ENCODE results near the gene PNLDC1. TPM values are rescaled to one million over a fixed set of nuclear protein-coding genes. Genes with fewer than 3 reads are reported as not detected.

Gene PNLDC1
- total and polyA plus RNA-seq, 9 of the 15 experiments (the other 6 are each of a cell fraction or from before 2014, with no cell fraction given): 0.12 TPM; not detected in 8

GRCh38 chr6:159762681-159763293 lies 37.3 kb upstream of the PNLDC1 start (continued):
- TF ChIP-seq HDAC1 (IDR thresholded peaks at IDR 0.05): peak in 1 of 2 experiments; percentile 15; a peak in 2 of 4 replicates
- peak; percentile 78; the same call in 1 of the 2 replicates for TF ChIP-seq CBFB (CRISPR knock-in tag; IDR thresholded peaks at IDR 0.05)
- 0 out of 2 replicates have a peak, but pooled peaks have one; percentile 1 for TF ChIP-seq USF1 (CRISPR knock-in tag; IDR thresholded peaks at IDR 0.05)
- TF ChIP-seq, protein P1, sequence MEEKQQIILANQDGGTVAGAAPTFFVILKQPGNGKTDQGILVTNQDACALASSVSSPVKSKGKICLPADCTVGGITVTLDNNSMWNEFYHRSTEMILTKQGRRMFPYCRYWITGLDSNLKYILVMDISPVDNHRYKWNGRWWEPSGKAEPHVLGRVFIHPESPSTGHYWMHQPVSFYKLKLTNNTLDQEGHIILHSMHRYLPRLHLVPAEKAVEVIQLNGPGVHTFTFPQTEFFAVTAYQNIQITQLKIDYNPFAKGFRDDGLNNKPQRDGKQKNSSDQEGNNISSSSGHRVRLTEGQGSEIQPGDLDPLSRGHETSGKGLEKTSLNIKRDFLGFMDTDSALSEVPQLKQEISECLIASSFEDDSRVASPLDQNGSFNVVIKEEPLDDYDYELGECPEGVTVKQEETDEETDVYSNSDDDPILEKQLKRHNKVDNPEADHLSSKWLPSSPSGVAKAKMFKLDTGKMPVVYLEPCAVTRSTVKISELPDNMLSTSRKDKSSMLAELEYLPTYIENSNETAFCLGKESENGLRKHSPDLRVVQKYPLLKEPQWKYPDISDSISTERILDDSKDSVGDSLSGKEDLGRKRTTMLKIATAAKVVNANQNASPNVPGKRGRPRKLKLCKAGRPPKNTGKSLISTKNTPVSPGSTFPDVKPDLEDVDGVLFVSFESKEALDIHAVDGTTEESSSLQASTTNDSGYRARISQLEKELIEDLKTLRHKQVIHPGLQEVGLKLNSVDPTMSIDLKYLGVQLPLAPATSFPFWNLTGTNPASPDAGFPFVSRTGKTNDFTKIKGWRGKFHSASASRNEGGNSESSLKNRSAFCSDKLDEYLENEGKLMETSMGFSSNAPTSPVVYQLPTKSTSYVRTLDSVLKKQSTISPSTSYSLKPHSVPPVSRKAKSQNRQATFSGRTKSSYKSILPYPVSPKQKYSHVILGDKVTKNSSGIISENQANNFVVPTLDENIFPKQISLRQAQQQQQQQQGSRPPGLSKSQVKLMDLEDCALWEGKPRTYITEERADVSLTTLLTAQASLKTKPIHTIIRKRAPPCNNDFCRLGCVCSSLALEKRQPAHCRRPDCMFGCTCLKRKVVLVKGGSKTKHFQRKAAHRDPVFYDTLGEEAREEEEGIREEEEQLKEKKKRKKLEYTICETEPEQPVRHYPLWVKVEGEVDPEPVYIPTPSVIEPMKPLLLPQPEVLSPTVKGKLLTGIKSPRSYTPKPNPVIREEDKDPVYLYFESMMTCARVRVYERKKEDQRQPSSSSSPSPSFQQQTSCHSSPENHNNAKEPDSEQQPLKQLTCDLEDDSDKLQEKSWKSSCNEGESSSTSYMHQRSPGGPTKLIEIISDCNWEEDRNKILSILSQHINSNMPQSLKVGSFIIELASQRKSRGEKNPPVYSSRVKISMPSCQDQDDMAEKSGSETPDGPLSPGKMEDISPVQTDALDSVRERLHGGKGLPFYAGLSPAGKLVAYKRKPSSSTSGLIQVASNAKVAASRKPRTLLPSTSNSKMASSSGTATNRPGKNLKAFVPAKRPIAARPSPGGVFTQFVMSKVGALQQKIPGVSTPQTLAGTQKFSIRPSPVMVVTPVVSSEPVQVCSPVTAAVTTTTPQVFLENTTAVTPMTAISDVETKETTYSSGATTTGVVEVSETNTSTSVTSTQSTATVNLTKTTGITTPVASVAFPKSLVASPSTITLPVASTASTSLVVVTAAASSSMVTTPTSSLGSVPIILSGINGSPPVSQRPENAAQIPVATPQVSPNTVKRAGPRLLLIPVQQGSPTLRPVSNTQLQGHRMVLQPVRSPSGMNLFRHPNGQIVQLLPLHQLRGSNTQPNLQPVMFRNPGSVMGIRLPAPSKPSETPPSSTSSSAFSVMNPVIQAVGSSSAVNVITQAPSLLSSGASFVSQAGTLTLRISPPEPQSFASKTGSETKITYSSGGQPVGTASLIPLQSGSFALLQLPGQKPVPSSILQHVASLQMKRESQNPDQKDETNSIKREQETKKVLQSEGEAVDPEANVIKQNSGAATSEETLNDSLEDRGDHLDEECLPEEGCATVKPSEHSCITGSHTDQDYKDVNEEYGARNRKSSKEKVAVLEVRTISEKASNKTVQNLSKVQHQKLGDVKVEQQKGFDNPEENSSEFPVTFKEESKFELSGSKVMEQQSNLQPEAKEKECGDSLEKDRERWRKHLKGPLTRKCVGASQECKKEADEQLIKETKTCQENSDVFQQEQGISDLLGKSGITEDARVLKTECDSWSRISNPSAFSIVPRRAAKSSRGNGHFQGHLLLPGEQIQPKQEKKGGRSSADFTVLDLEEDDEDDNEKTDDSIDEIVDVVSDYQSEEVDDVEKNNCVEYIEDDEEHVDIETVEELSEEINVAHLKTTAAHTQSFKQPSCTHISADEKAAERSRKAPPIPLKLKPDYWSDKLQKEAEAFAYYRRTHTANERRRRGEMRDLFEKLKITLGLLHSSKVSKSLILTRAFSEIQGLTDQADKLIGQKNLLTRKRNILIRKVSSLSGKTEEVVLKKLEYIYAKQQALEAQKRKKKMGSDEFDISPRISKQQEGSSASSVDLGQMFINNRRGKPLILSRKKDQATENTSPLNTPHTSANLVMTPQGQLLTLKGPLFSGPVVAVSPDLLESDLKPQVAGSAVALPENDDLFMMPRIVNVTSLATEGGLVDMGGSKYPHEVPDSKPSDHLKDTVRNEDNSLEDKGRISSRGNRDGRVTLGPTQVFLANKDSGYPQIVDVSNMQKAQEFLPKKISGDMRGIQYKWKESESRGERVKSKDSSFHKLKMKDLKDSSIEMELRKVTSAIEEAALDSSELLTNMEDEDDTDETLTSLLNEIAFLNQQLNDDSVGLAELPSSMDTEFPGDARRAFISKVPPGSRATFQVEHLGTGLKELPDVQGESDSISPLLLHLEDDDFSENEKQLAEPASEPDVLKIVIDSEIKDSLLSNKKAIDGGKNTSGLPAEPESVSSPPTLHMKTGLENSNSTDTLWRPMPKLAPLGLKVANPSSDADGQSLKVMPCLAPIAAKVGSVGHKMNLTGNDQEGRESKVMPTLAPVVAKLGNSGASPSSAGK (IDR thresholded peaks at IDR 0.05): peak; percentile 42; the same call in 1 of the 2 replicates
- TF ChIP-seq, protein P2, sequence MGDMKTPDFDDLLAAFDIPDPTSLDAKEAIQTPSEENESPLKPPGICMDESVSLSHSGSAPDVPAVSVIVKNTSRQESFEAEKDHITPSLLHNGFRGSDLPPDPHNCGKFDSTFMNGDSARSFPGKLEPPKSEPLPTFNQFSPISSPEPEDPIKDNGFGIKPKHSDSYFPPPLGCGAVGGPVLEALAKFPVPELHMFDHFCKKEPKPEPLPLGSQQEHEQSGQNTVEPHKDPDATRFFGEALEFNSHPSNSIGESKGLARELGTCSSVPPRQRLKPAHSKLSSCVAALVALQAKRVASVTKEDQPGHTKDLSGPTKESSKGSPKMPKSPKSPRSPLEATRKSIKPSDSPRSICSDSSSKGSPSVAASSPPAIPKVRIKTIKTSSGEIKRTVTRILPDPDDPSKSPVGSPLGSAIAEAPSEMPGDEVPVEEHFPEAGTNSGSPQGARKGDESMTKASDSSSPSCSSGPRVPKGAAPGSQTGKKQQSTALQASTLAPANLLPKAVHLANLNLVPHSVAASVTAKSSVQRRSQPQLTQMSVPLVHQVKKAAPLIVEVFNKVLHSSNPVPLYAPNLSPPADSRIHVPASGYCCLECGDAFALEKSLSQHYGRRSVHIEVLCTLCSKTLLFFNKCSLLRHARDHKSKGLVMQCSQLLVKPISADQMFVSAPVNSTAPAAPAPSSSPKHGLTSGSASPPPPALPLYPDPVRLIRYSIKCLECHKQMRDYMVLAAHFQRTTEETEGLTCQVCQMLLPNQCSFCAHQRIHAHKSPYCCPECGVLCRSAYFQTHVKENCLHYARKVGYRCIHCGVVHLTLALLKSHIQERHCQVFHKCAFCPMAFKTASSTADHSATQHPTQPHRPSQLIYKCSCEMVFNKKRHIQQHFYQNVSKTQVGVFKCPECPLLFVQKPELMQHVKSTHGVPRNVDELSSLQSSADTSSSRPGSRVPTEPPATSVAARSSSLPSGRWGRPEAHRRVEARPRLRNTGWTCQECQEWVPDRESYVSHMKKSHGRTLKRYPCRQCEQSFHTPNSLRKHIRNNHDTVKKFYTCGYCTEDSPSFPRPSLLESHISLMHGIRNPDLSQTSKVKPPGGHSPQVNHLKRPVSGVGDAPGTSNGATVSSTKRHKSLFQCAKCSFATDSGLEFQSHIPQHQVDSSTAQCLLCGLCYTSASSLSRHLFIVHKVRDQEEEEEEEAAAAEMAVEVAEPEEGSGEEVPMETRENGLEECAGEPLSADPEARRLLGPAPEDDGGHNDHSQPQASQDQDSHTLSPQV (IDR thresholded peaks at IDR 0.05): 0 out of 2 replicates have a peak, but pooled peaks have one; percentile 15
